K562 (cell line): Measurements from ENCODE around the gene UMODL1.

Source experiments
- AFF4 ChIP-seq: sonication (generic); formaldehyde crosslinking; IDR thresholded peaks from 2 replicates; pipeline ENCODE4 v1.8.0; 2023; ENCODE audit warnings: mild to moderate bottlenecking, missing genetic modification reagents
- DNMT1 ChIP-seq: fragments of 450-650 bp; IDR thresholded peaks from 2 replicates; pipeline ENCODE4 v1.6.1; 2016; ENCODE audit warnings: antibody characterized with exemption, mild to moderate bottlenecking
- HMG20B ChIP-seq: fragments of 250-450 bp; sonication (Bioruptor Pico); IDR thresholded peaks from 2 replicates; pipeline ENCODE4 v1.5.0; 2021; ENCODE audit warnings: mild to moderate bottlenecking
- NCOA2 ChIP-seq, 2 experiments: fragments of 450-650 bp; IDR thresholded peaks; 2 replicates each; pipeline ENCODE4 v1.6.1; 2018; ENCODE audit warnings: mild to moderate bottlenecking in 2 of 2, moderate library complexity in 1 of 2; ENCODE audit not compliant: partially characterized antibody in 2 of 2
- SMC3 ChIP-seq: conservative IDR thresholded peaks from 2 replicates; pipeline ENCODE4 v1.6.1; 2011; ENCODE audit warnings: low read depth, low read length, improper control_type of control experiment; ENCODE audit not compliant: insufficient read depth
- YY1 ChIP-seq, 3 experiments: IDR thresholded peaks; 2 replicates each; pipeline ENCODE4 v1.6.1; 2011; ENCODE audit warnings: low read length in 2 of 3, mild to moderate bottlenecking in 2 of 3, moderate library complexity in 2 of 3, borderline replicate concordance in 1 of 3, control low read depth in 1 of 3, low read depth in 1 of 3; ENCODE audit not compliant: insufficient read depth in 3 of 3, insufficient replicate concordance in 2 of 3, control insufficient read depth in 1 of 3, insufficient read length in 1 of 3; ENCODE audit errors: extremely low read depth in 1 of 3
- ZNF184 ChIP-seq: sonication (generic); formaldehyde crosslinking; IDR thresholded peaks from 2 replicates; pipeline ENCODE4 v1.5.0; 2020; ENCODE audit warnings: missing genetic modification reagents
- ZSCAN32 ChIP-seq: fragments of 450-650 bp; formaldehyde crosslinking; IDR thresholded peaks from 2 replicates; pipeline ENCODE4 v1.4.0; 2020; ENCODE audit warnings: mild to moderate bottlenecking, moderate library complexity
- TF ChIP-seq, protein P1 (sequence below): IDR thresholded peaks from 2 replicates; pipeline ENCODE4 v1.6.1; 2016; ENCODE audit warnings: missing genetic modification characterization, missing compliant biosample characterization
- TF ChIP-seq, protein P2 (sequence below): sonication (generic); formaldehyde crosslinking; IDR thresholded peaks from 2 replicates; pipeline ENCODE4 v1.8.0; 2022; ENCODE audit warnings: mild to moderate bottlenecking, missing genetic modification reagents
- TF ChIP-seq, protein P3 (sequence below), 3 experiments: IDR thresholded peaks in 2 of 3; conservative IDR thresholded peaks in 1 of 3; 2 replicates each; pipeline ENCODE4 v1.5.1; 2011 to 2012; ENCODE audit warnings: low read length in 3 of 3, mild to moderate bottlenecking in 3 of 3, control low read depth in 2 of 3, improper control_type of control experiment in 1 of 3, inconsistent platforms in 1 of 3, low read depth in 1 of 3, mixed read lengths in 1 of 3, moderate library complexity in 1 of 3; ENCODE audit not compliant: insufficient read depth in 2 of 3

- TF ChIP-seq DNMT1: no peak
- TF ChIP-seq SMC3: no peak
- TF ChIP-seq YY1 (IDR thresholded peaks at IDR 0.05; ENCODE audit: borderline replicate concordance in 1 of 3, control insufficient read depth in 1 of 3, extremely low read depth in 1 of 3, insufficient read depth in 3 of 3, insufficient read length in 1 of 3, insufficient replicate concordance in 2 of 3, low read depth in 1 of 3, low read length in 2 of 3): no peak
- no peak for TF ChIP-seq ZNF184 (CRISPR knock-in tag)
- TF ChIP-seq, protein P1, sequence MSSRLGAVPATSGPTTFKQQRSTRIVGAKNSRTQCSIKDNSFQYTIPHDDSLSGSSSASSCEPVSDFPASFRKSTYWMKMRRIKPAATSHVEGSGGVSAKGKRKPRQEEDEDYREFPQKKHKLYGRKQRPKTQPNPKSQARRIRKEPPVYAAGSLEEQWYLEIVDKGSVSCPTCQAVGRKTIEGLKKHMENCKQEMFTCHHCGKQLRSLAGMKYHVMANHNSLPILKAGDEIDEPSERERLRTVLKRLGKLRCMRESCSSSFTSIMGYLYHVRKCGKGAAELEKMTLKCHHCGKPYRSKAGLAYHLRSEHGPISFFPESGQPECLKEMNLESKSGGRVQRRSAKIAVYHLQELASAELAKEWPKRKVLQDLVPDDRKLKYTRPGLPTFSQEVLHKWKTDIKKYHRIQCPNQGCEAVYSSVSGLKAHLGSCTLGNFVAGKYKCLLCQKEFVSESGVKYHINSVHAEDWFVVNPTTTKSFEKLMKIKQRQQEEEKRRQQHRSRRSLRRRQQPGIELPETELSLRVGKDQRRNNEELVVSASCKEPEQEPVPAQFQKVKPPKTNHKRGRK (tag): no peak
- TF ChIP-seq, protein P2, sequence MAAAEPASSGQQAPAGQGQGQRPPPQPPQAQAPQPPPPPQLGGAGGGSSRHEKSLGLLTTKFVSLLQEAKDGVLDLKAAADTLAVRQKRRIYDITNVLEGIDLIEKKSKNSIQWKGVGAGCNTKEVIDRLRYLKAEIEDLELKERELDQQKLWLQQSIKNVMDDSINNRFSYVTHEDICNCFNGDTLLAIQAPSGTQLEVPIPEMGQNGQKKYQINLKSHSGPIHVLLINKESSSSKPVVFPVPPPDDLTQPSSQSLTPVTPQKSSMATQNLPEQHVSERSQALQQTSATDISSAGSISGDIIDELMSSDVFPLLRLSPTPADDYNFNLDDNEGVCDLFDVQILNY: no peak
- TF ChIP-seq HMG20B: no peak
- TF ChIP-seq NCOA2 (IDR thresholded peaks at IDR 0.05; ENCODE audit: partially characterized antibody in 2 of 2): no peak
- no peak for TF ChIP-seq ZSCAN32 (CRISPR knock-in tag)
- no peak for TF ChIP-seq AFF4 (CRISPR knock-in tag)
- TF ChIP-seq, protein P3, sequence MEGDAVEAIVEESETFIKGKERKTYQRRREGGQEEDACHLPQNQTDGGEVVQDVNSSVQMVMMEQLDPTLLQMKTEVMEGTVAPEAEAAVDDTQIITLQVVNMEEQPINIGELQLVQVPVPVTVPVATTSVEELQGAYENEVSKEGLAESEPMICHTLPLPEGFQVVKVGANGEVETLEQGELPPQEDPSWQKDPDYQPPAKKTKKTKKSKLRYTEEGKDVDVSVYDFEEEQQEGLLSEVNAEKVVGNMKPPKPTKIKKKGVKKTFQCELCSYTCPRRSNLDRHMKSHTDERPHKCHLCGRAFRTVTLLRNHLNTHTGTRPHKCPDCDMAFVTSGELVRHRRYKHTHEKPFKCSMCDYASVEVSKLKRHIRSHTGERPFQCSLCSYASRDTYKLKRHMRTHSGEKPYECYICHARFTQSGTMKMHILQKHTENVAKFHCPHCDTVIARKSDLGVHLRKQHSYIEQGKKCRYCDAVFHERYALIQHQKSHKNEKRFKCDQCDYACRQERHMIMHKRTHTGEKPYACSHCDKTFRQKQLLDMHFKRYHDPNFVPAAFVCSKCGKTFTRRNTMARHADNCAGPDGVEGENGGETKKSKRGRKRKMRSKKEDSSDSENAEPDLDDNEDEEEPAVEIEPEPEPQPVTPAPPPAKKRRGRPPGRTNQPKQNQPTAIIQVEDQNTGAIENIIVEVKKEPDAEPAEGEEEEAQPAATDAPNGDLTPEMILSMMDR (IDR thresholded peaks at IDR 0.05 in 2 of 3, conservative IDR thresholded peaks at IDR 0.05 in 1 of 3; ENCODE audit: insufficient read depth in 2 of 3, low read depth in 1 of 3, low read length in 3 of 3): no peak
Observed at GRCh38 chr21:42137191-42137904, 66.2 kb downstream of the UMODL1 start.
